ENCODE measurements around the gene SPNS2. TPM values are rescaled to one million over a fixed set of nuclear protein-coding genes. Genes with fewer than 3 reads are reported as not detected.

SPNS2 gene
- polyA plus RNA-seq, 1 of the 3 experiments (the other 2 are of a cell fraction): 0.08 TPM

GRCh38 chr17:4520894-4521600 is 22.4 kb downstream of the SPNS2 start:
- H4K20me1 ChIP-seq (ENCODE audit: insufficient read depth): no peaks in the 10 kb centered on the region
- H3K9me3 ChIP-seq: no peaks in the 10 kb centered on the region
- ChIA-PET POLR2A (no interaction called here), CTCF (no interaction called here)
- H2AFZ ChIP-seq (ENCODE audit: low read depth): no peak overlapping the region
- no peak overlapping the region for H3K4me3 ChIP-seq (ENCODE audit: low read depth in 2 of 2, low read length in 1 of 2)
- no peak overlapping the region for H3K9ac ChIP-seq
- TF ChIP-seq TAF1 (IDR thresholded peaks at IDR 0.05; ENCODE audit: borderline replicate concordance, low read depth, low read length) (no peak), JUND (IDR thresholded peaks at IDR 0.05) (no peak), GABPA (IDR thresholded peaks at IDR 0.05; ENCODE audit: low read depth) (no peak), ELF1 (IDR thresholded peaks at IDR 0.05) (no peak), TEAD4 (IDR thresholded peaks at IDR 0.05; ENCODE audit: borderline replicate concordance, insufficient read depth) (no peak), RCOR1 (IDR thresholded peaks at IDR 0.05; ENCODE audit: low read length) (no peak), RFX5 (IDR thresholded peaks at IDR 0.05; ENCODE audit: low read length) (no peak), ZBTB33 (IDR thresholded peaks at IDR 0.05; ENCODE audit: borderline replicate concordance, low read depth) (no peak), NFIC (IDR thresholded peaks at IDR 0.05; ENCODE audit: borderline replicate concordance) (no peak), TCF12 (IDR thresholded peaks at IDR 0.05) (no peak), EP300 (IDR thresholded peaks at IDR 0.05; ENCODE audit: borderline replicate concordance in 1 of 2, low read depth in 1 of 2, low read length in 1 of 2) (no peak), SIN3A (IDR thresholded peaks at IDR 0.05; ENCODE audit: borderline replicate concordance, low read depth, low read length) (no peak), REST (IDR thresholded peaks at IDR 0.05; ENCODE audit: low read depth, low read length) (no peak)
- DNase-seq: no peak
- H3K4me1 ChIP-seq (ENCODE audit: control insufficient read depth in 1 of 2, insufficient read depth in 2 of 2, low read depth in 1 of 2, low read length in 1 of 2): no peaks in the 10 kb centered on the region; a peak in 1 of 4 replicates
- WGBS (ENCODE audit: low lambda C conversion rate): 80% methylated on average over 8 of the region's 8 CpGs
- H3K79me2 ChIP-seq (ENCODE audit: insufficient read depth): no peaks in the 10 kb centered on the region
- no peaks in the 10 kb centered on the region for H3K36me3 ChIP-seq (replicated peaks in 1 of 2; ENCODE audit: control insufficient read depth in 1 of 2, insufficient read depth in 2 of 2, low read length in 1 of 2)
- no peak overlapping the region for H3K27ac ChIP-seq (ENCODE audit: low read depth in 2 of 2, low read length in 1 of 2)
- H3K4me2 ChIP-seq: no peak overlapping the region
- H3K9me2 ChIP-seq: no peaks in the 10 kb centered on the region
- H3K27me3 ChIP-seq (ENCODE audit: insufficient read depth): no peaks in the 10 kb centered on the region
- no peaks in the 10 kb centered on the region for H3F3A ChIP-seq (replicated peaks; ENCODE audit: insufficient read depth)

Measured in SK-N-SH (cell line).